Measurements from ENCODE around the gene CCN5. TPM values are rescaled to one million over a fixed set of nuclear protein-coding genes. Genes with fewer than 3 reads are reported as not detected.
A peak's percentile ranks its signal among the peaks of the same experiment; 100 is the strongest.

CCN5 gene
- total RNA-seq, 1 donor from 2014 or later: 1.6 TPM

GRCh38 chr20:44716309-44717106 lies 1.3 kb downstream of the CCN5 start:
- no peak for DNase-seq (ENCODE audit: low spot score)

GRCh38 chr20:44717986-44718385 lies 2.8 kb downstream of the CCN5 start:
- DNase-seq (ENCODE audit: low spot score): no peak

- no peak for DNase-seq (ENCODE audit: low spot score)
Measured at GRCh38 chr20:44719841-44720240, 4.7 kb downstream of the CCN5 start.

- DNase-seq (ENCODE audit: low spot score): no peak
Measured at GRCh38 chr20:44720621-44720996, 5.4 kb downstream of the CCN5 start.

- no peak for DNase-seq (ENCODE audit: low spot score)
Measured at GRCh38 chr20:44720997-44721784, 6.0 kb downstream of the CCN5 start.

GRCh38 chr20:44721785-44722054 lies 6.6 kb downstream of the CCN5 start:
- DNase-seq (ENCODE audit: low spot score): no peak

GRCh38 chr20:44722990-44723389 lies 7.8 kb downstream of the CCN5 start:
- DNase-seq (ENCODE audit: low spot score): no peak

GRCh38 chr20:44723391-44723790 lies 8.2 kb downstream of the CCN5 start:
- no peak for DNase-seq (ENCODE audit: low spot score)

- no peak for DNase-seq (ENCODE audit: low spot score)
Measured at GRCh38 chr20:44723798-44724362, 8.7 kb downstream of the CCN5 start.

GRCh38 chr20:44724423-44725091 lies 9.4 kb downstream of the CCN5 start:
- DNase-seq (ENCODE audit: low spot score): no peak

- DNase-seq (ENCODE audit: low spot score): no peak
Measured at GRCh38 chr20:44725837-44726236, 10.7 kb downstream of the CCN5 start.

- no peak for DNase-seq (ENCODE audit: low spot score)
Measured at GRCh38 chr20:44727039-44727438, 11.9 kb downstream of the CCN5 start.

- DNase-seq (ENCODE audit: low spot score): no peak
Measured at GRCh38 chr20:44727651-44728050, 12.5 kb downstream of the CCN5 start.

GRCh38 chr20:44728801-44729443 lies 13.8 kb downstream of the CCN5 start:
- peak; percentile 42 for DNase-seq (ENCODE audit: low spot score)

GRCh38 chr20:44730441-44730840 lies 15.3 kb downstream of the CCN5 start:
- DNase-seq (ENCODE audit: low spot score): no peak

GRCh38 chr20:44731657-44732056 lies 16.5 kb downstream of the CCN5 start:
- no peak for DNase-seq (ENCODE audit: low spot score)

GRCh38 chr20:44732327-44732726 lies 17.2 kb downstream of the CCN5 start:
- no peak for DNase-seq (ENCODE audit: low spot score)

- DNase-seq (ENCODE audit: low spot score): peak; percentile 64
Measured at GRCh38 chr20:44733341-44734069, 18.3 kb downstream of the CCN5 start.

GRCh38 chr20:44734938-44735337 lies 19.8 kb downstream of the CCN5 start:
- DNase-seq (ENCODE audit: low spot score): no peak

GRCh38 chr20:44735816-44736169 lies 20.6 kb downstream of the CCN5 start:
- no peak for DNase-seq (ENCODE audit: low spot score)
